ENCODE measurements around the gene PDE4C.

DNA sequence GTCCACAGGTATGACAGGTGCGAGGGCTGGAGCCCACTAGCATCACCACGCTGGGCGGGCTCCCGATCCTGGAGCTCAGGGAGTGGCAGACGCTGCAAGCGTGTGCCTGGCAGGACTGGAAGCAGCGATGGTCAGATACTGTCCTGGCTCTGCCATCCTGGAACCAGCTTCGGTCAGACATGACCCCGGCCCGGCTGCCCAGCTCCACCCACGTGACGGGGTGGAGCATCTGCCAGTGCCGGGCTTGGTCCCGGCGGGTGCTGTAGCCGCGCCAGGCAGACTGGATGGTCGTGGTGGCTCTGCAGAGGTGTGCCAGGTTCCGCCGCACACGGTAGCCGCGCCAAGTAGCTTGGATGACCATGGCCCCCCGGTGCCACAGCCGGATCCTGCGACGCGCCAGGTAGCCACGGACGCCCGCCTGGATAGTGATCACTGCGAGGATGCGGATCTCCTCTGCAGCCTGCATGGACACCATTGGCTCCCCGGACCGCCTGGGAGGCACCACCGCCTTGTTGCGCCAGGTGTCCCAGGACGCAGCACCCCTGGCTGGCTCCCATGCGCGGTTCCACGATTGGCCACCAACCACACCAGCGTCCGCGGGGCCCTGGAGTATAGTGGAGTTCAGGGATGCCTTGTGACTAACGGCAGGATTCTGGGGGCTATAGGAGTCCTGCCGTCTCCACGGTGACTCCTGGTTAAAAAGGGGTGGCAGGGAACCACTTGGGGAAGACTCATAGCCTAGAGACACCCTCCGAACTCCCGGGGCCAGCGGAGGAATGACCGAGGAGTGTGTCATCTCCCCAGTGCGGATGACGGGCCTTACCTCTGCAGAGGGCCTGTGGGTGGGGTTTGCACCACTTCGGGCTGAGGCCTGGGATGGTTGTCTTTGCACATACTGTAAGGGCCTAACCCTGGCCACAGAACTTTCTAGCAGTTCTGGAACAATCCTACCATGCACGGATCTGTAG lies 31.5 kb upstream of the PDE4C start:
- TF ChIP-seq, protein P1, sequence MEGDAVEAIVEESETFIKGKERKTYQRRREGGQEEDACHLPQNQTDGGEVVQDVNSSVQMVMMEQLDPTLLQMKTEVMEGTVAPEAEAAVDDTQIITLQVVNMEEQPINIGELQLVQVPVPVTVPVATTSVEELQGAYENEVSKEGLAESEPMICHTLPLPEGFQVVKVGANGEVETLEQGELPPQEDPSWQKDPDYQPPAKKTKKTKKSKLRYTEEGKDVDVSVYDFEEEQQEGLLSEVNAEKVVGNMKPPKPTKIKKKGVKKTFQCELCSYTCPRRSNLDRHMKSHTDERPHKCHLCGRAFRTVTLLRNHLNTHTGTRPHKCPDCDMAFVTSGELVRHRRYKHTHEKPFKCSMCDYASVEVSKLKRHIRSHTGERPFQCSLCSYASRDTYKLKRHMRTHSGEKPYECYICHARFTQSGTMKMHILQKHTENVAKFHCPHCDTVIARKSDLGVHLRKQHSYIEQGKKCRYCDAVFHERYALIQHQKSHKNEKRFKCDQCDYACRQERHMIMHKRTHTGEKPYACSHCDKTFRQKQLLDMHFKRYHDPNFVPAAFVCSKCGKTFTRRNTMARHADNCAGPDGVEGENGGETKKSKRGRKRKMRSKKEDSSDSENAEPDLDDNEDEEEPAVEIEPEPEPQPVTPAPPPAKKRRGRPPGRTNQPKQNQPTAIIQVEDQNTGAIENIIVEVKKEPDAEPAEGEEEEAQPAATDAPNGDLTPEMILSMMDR (IDR thresholded peaks at IDR 0.05): no peak
- no peak for TF ChIP-seq POLR2A (IDR thresholded peaks at IDR 0.05)

Measured in body of pancreas (tissue), 4 donors.